ENCODE measurements around the gene SORD.

The SORD gene

DNA sequence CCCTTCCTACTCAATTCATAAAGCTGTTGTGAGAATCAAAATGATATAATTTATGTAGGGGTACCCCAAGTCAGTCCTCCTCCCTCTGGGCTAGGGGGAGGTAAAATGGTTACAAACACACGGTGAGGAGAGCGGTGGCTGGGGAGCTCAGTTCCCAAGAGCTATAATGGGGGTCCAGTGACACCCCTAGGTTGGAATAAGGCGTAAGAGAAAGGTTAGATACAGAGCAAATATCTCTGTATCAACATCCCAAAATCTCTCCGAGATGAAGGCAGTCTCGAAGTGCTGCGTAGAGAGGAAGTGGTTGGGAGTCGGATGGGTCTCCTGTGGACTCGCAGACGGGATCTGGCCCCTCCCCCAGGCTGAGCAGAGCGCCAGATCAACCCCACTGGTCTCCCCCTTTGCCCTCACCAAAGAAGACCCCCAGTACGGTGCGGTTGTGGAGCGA lies 89.2 kb downstream of the SORD start:
- TF ChIP-seq, protein P1, sequence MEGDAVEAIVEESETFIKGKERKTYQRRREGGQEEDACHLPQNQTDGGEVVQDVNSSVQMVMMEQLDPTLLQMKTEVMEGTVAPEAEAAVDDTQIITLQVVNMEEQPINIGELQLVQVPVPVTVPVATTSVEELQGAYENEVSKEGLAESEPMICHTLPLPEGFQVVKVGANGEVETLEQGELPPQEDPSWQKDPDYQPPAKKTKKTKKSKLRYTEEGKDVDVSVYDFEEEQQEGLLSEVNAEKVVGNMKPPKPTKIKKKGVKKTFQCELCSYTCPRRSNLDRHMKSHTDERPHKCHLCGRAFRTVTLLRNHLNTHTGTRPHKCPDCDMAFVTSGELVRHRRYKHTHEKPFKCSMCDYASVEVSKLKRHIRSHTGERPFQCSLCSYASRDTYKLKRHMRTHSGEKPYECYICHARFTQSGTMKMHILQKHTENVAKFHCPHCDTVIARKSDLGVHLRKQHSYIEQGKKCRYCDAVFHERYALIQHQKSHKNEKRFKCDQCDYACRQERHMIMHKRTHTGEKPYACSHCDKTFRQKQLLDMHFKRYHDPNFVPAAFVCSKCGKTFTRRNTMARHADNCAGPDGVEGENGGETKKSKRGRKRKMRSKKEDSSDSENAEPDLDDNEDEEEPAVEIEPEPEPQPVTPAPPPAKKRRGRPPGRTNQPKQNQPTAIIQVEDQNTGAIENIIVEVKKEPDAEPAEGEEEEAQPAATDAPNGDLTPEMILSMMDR (IDR thresholded peaks at IDR 0.05; ENCODE audit: insufficient read depth, low read length, poor library complexity, severe bottlenecking), result no peak
- TF ChIP-seq EZH2phosphoT487 (conservative IDR thresholded peaks at IDR 0.05; ENCODE audit: low read length), result no peak
- no peaks in the 10 kb centered on the region for H3K9me2 ChIP-seq (replicated peaks; ENCODE audit: insufficient read depth, low read length)
- no peak overlapping the region for H3K27ac ChIP-seq (ENCODE audit: low read depth, low read length)
- no peaks in the 10 kb centered on the region for H3K27me3 ChIP-seq (ENCODE audit: low read length)
- H3K79me2 ChIP-seq (ENCODE audit: insufficient read depth, low read length), result no peaks in the 10 kb centered on the region
- no peaks in the 10 kb centered on the region for H4K20me1 ChIP-seq (ENCODE audit: low read depth, low read length)
- no peaks in the 10 kb centered on the region for H3K9me3 ChIP-seq (ENCODE audit: insufficient read depth, low read length)
- no peak overlapping the region for H3K4me2 ChIP-seq (ENCODE audit: low read depth, low read length, poor library complexity, severe bottlenecking)
- H3F3A ChIP-seq (ENCODE audit: insufficient read depth), result no peaks in the 10 kb centered on the region
- no peak overlapping the region for H3K9ac ChIP-seq (ENCODE audit: low read length)
- H3K36me3 ChIP-seq (ENCODE audit: low read length), result no peaks in the 10 kb centered on the region
- no peak overlapping the region for H3K4me3 ChIP-seq (ENCODE audit: insufficient read depth, low read length, poor library complexity, severe bottlenecking)
- H2AFZ ChIP-seq (ENCODE audit: low read depth, low read length, severe bottlenecking), result no peak overlapping the region

DNA sequence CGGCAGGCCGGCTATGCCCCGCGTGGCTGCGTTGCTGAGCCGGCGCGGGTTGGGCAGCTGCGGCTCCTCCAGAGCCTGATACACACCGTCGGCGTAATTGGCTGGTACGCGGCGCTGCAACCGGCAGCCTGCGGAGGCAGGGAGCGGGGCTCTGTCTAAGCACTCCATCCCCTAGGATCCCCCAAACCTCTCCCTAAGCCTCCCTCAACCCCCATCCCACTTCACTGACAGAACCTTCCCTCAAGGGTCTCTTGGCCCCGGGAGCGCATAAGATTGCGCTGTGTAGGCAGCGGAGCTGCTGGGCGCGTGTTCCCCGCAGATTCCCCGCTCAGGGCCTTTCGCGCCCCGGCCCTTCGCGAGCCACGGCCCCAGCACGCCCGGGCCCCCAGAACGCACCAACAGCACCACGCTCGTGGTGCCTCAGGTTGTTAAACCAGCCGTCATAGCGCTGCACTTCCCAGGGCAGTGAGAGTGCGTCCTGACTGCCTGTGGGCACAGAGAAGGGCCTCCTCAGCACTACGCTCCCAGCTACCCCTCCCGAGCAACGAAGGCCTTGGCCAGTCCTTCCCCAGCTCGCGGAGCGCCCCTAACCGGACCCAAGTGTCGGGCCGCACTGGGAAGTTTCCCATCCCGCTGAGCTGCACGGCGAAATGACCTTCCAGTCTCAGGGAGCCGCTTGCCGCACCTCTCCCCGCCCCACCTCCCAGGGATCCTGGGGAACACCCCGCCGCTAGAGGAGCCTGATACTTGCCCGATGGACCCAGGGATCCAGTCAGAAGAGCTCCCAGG lies 89.8 kb downstream of the SORD start:
- no peak overlapping the region for H3K4me2 ChIP-seq (ENCODE audit: low read depth, low read length, poor library complexity, severe bottlenecking)
- no peaks in the 10 kb centered on the region for H3K27me3 ChIP-seq (ENCODE audit: low read length)
- H3K36me3 ChIP-seq (ENCODE audit: low read length), result no peaks in the 10 kb centered on the region
- no peak overlapping the region for H3K27ac ChIP-seq (ENCODE audit: low read depth, low read length)
- no peaks in the 10 kb centered on the region for H3F3A ChIP-seq (ENCODE audit: insufficient read depth)
- no peak overlapping the region for H3K4me3 ChIP-seq (ENCODE audit: insufficient read depth, low read length, poor library complexity, severe bottlenecking)
- H2AFZ ChIP-seq (ENCODE audit: low read depth, low read length, severe bottlenecking), result no peak overlapping the region
- H4K20me1 ChIP-seq (ENCODE audit: low read depth, low read length), result no peaks in the 10 kb centered on the region
- H3K79me2 ChIP-seq (ENCODE audit: insufficient read depth, low read length), result no peaks in the 10 kb centered on the region
- H3K9me2 ChIP-seq (replicated peaks; ENCODE audit: insufficient read depth, low read length), result no peaks in the 10 kb centered on the region
- H3K9me3 ChIP-seq (ENCODE audit: insufficient read depth, low read length), result no peaks in the 10 kb centered on the region
- H3K9ac ChIP-seq (ENCODE audit: low read length), result no peak overlapping the region
- TF ChIP-seq, protein P1 (IDR thresholded peaks at IDR 0.05; ENCODE audit: insufficient read depth, low read length, poor library complexity, severe bottlenecking), result no peak
- no peak for TF ChIP-seq EZH2phosphoT487 (conservative IDR thresholded peaks at IDR 0.05; ENCODE audit: low read length)

DNA sequence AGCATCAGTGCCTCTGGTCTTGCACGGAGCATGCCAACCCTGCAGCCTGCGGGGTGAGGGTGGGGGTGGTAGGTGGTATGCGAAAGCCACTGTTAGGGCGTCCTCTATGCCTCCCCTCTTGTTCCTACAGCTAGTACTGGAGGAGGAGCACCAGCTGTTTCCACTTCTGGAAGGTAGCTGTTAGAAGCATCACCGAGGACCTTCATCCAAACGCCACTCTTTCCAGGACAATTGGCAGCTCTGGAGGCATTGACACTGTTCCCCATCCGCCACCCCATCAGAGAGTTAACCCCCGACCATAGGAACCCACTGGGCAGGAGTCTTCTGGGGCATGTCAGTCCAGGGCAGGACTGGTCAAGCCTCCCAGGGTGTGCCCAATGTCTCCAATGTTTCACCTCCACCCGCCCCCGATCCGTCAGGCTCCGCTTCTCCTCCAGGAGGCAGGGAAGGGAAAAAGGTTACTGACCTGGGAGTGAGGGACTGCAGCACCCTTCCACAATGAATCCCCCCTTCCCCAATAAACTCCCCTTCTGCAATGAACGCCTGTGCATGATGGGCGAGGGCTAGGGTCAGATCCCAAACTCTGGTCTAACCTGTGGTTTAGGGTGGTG lies 90.5 kb downstream of the SORD start:
- Histone ChIP-seq H3K9me3 (ENCODE audit: insufficient read depth, low read length) (no peaks in the 10 kb centered on the region), H3K27me3 (ENCODE audit: low read length) (no peaks in the 10 kb centered on the region), H3K4me2 (ENCODE audit: low read depth, low read length, poor library complexity, severe bottlenecking) (no peak overlapping the region), H2AFZ (ENCODE audit: low read depth, low read length, severe bottlenecking) (no peak overlapping the region), H3K4me3 (ENCODE audit: insufficient read depth, low read length, poor library complexity, severe bottlenecking) (no peak overlapping the region), H3K9ac (ENCODE audit: low read length) (no peak overlapping the region), H3F3A (ENCODE audit: insufficient read depth) (no peaks in the 10 kb centered on the region), H3K27ac (ENCODE audit: low read depth, low read length) (no peak overlapping the region), H4K20me1 (ENCODE audit: low read depth, low read length) (no peaks in the 10 kb centered on the region), H3K36me3 (ENCODE audit: low read length) (no peaks in the 10 kb centered on the region), H3K79me2 (ENCODE audit: insufficient read depth, low read length) (no peaks in the 10 kb centered on the region), H3K9me2 (replicated peaks; ENCODE audit: insufficient read depth, low read length) (no peaks in the 10 kb centered on the region)
- TF ChIP-seq, protein P1 (IDR thresholded peaks at IDR 0.05; ENCODE audit: insufficient read depth, low read length, poor library complexity, severe bottlenecking), result no peak
- TF ChIP-seq EZH2phosphoT487 (conservative IDR thresholded peaks at IDR 0.05; ENCODE audit: low read length), result no peak
